GM12891 (cell line): Measurements from ENCODE around the gene PFKFB3.

ENCODE experiments used
- PAX5 ChIP-seq: IDR thresholded peaks from 2 replicates; pipeline ENCODE4 v1.6.1; 2011; ENCODE audit warnings: low read length, moderate library complexity, mild to moderate bottlenecking; ENCODE audit not compliant: insufficient read depth, severe bottlenecking
- POLR2A ChIP-seq: IDR thresholded peaks from 2 replicates; pipeline ENCODE4 v1.6.1; 2011; ENCODE audit warnings: low read depth, low read length, control low read depth
- POLR2AphosphoS5 ChIP-seq: IDR thresholded peaks from 2 replicates; pipeline ENCODE4 v1.6.1; 2011; ENCODE audit warnings: low read depth, low read length, control low read depth
- POU2F2 ChIP-seq: IDR thresholded peaks from 2 replicates; pipeline ENCODE4 v1.6.1; 2011; ENCODE audit warnings: low read depth, mild to moderate bottlenecking, control low read depth, low read length, moderate library complexity
- TAF1 ChIP-seq: IDR thresholded peaks from 2 replicates; pipeline ENCODE4 v1.6.1; 2011; ENCODE audit warnings: low read depth, low read length, control low read depth

- TF ChIP-seq TAF1 (no peak), POLR2A (no peak), POLR2AphosphoS5 (no peak), PAX5 (no peak), POU2F2 (no peak)
Measured at GRCh38 chr10:6179078-6179477, 23.7 kb upstream of the PFKFB3 start.
